Measurements from ENCODE around the gene NT5C1A.
A peak's percentile ranks its signal among the peaks of the same experiment; 100 is the strongest.

NT5C1A gene

DNA sequence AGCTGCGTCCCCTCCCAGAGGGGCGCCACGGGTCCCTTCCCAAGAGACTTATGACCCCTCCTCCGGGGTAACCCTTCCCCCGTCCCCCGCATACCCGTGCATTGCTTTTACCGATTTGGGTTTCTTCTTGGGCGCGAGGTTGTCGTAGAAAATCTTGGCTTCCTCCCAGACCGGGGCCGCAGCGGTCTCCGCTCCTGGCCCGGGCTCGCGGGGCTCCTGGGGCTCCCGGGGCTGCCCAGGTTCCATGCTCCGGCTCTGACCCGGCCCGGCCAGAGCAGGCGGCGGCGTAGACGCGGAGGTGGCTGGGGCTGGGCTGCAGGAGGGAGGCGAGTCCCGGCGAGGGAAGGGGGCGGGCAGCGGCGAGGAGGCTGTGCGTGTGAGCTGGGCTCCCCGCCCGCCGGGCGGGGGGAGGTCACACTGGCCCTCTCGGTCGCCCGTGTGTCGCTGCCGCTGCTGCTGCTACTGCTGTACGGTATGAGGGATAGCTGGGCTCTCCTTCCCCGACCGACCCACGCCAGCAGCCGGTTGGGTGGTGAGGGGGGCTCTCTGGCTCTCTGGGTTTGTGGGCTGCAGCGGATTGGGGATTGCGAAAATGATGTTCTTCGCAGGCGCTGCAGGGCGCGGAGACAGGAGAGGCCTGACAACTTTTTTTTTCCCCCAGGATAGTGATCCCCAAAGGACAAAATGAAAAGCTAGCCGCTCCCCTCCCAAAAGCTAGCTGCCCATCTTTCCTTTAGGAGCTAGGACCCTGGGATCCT is at the start of gene NT5C1A:
NT5C1A (minus strand) TSS at position 315 of the 758 bp plus-strand sequence; CDS start at position 246, 69 bp downstream.
- no peak for DNase-seq

DNA sequence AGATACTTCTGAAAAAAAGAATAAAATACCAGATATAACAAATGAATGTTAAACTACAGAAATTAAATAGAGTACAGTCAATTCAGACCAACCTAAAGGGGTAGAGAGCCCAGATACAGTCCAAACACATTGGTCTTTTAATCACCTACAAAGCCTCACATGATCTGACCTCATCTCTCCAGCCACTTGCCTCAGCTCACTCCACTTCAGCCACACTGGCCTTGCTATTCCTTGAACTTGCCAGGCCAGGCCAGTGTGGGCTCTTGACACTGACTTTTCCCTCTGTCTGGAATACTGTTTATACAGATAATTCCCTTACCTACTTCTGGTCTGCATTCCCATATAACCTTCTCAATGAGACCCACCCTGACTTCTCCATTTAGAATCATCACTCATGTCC is 49.8 kb upstream of the NT5C1A start:
- no peak for DNase-seq

DNA sequence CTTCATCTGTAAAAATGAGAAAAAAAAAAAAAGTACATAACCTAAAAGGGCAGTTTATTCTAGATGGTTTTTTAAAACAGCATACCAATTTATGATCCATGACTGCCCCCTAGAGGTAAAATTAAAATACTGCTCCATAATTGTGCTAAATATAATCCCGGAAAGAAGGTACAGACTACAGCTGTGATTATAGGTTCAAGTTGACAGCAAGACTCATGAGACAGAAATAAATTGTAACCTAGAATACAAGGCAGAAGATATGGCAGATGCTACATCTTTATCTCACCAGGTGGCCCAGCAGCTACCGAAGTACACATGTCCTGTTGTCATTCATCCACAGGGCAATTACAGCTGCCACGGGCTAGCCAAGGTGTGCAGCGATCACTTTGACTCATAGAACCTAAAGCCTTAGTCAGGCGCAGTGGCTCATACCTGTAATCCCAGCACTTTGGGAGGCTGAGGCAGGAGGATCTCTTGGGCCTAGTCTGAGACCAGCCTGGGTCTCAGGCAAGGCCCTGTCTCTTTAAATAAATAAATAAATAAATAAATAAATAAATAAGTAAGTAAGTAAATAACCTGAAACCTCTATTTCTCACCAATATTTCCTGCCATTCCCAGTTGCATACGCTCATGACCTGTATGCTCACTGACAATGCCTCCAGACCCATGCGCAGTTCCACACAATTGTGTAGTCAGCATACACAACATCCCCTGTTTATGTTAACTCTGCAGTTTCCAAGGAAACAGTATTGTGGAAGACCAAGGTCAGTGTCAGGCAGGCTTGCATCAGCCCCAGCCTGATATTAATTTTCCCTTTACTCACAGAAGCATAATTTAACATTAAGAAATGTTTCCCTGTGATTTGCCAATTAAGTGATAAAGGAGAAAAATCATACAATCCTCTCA is 48.4 kb upstream of the NT5C1A start:
- DNase-seq, result no peak

DNA sequence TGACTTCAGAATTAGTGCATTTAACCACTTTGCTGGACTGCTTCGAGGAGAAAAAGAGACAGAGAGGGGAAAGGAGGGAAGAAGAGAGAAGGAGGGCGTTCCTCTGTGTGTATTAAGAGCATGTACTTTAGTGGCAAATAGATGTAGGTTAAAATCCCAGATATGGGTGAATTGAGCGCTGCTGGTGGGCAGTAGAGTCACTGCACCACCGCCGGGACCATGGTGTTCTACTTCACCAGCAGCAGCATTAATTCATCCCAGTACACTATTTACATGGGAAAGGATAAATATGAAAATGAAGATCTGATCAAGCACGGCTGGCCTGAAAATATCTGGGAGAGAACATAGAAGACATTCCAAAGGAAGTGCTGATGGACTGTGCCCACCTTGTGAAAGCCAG is 45.9 kb upstream of the NT5C1A start:
- DNase-seq, result no peak

DNA sequence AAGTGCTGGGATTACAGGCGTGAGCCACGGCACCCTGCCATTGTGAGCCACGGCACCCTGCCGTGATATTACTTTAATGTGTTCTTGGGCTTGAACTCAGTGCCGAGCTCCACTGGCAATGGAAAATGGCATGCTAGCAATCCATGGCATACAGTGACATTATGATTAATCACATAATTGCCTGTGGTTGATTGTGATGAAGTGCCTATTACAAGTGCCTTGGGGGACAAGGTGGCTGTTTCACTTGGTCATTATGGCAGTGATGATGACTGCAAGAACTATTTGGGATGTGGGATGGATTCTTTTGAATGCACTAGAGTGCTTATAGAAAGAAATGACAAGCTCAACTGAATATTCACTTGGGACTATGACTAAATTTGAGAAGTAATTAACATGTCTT is 41.6 kb upstream of the NT5C1A start:
- DNase-seq, result no peak

DNA sequence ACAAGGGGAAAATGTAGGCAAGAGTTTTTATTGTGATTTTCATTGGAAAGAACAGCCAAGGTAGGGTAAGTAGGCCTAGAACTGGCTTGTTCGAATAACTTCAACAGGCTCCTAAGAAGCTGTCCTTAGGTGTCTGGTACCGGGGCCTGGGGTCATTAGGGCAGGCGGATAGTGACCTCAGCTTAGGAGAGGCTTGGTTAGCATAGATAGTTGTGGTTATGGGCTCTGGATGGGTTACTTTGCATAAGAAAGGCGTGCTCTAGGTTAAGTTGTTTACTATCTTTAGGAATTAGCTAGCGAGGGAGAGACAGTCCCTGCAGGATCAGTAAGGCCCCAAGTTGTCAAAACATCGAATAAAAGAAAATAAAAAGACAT is 40.0 kb upstream of the NT5C1A start:
- DNase-seq, result peak; percentile 17

DNA sequence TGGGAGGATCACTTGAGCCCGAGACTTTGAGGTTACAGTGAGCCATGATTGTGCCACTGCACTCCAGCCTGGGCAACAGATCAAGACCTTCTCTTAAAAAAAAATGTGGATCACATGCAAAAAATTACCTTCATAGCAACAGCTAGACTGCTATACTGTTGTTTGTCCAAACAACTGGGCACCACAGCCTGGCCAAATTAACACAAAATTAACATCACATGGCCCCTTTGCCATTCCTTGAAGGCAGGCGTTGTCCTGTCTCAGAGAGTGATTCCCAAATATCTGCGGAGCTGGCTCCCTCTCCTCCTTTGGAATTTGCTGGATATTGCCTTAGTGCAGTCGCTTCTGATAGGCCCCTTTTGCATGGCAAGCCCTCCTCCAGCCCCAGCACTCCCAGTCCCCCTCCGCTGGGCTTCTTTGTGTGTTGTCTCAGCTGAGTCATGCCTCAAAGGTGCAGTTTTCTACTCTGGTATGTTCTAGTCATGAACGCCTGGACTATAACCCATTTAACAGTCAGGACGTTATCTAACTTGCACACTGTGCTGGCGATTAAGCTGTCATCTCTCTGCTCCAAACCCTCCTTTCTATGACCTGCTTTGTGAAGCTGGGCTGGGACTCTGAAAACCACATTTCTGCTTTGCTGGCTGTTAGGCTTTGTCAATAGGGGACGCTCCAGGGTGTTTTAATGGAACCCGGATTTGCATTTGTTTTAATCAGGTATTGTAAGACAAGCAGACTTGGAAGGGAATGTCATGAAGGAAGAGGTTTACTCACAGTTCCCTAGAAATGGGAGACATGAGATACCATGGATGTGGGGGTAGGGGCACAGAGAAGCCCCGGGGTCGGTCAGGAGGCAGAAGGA is 39.4 kb upstream of the NT5C1A start:
- peak; percentile 18 for DNase-seq

DNA sequence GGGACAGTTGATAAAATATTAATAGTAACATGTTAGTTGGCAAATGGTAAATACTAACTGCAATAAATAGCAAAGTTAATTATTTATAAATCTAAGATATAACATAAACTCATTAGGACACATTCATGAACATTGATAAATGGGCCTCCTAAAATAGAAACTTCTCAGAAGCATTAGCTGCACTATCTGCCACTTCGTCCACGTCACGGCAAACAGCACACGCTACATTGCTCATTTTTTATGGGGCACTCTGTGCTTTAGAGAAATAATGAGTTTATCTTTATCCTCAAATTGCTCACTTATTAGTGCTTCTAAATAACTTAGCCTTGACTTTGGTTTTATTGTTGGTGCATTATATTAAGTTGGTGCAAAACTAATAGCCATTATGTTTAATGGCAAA is 35.6 kb upstream of the NT5C1A start:
- DNase-seq, result no peak

GRCh38 chr1:39704757-39705156 is 32.9 kb upstream of the NT5C1A start:
- no peak for DNase-seq

GRCh38 chr1:39701049-39701439 is 29.1 kb upstream of the NT5C1A start:
- peak; percentile 37 for DNase-seq

DNA sequence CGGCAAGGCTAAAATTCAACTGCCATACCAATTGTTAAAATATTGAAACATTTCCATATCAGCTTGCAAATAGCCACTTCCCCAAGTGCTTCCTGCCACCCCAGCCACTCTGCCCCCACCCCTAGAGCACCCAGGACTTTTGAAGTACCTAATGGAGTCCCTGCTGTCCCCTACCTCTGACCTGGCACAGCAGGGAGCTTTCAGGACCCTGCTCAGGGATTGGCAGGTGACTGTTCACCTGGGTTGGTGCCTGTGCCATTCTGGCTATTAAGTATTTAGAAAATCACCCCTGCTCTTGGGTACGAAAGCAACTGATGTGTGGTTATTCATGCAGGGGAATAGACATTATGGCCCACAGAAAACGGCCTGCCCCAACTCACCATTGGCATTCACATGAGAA is 28.4 kb upstream of the NT5C1A start:
- DNase-seq, result peak; percentile 6

GRCh38 chr1:39699419-39699818 is 27.5 kb upstream of the NT5C1A start:
- DNase-seq, result no peak

- DNase-seq, result peak; percentile 41
These were observed 26.7 kb upstream of the NT5C1A start for GRCh38 chr1:39698568-39698967.

- no peak for DNase-seq
These were observed 24.5 kb upstream of the NT5C1A start for GRCh38 chr1:39696448-39696847.

GRCh38 chr1:39695016-39695415 is 23.1 kb upstream of the NT5C1A start:
- no peak for DNase-seq

GRCh38 chr1:39694026-39694425 is 22.1 kb upstream of the NT5C1A start:
- DNase-seq, result no peak

- DNase-seq, result peak; percentile 63
These were observed 20.5 kb upstream of the NT5C1A start for GRCh38 chr1:39692152-39693074.

DNA sequence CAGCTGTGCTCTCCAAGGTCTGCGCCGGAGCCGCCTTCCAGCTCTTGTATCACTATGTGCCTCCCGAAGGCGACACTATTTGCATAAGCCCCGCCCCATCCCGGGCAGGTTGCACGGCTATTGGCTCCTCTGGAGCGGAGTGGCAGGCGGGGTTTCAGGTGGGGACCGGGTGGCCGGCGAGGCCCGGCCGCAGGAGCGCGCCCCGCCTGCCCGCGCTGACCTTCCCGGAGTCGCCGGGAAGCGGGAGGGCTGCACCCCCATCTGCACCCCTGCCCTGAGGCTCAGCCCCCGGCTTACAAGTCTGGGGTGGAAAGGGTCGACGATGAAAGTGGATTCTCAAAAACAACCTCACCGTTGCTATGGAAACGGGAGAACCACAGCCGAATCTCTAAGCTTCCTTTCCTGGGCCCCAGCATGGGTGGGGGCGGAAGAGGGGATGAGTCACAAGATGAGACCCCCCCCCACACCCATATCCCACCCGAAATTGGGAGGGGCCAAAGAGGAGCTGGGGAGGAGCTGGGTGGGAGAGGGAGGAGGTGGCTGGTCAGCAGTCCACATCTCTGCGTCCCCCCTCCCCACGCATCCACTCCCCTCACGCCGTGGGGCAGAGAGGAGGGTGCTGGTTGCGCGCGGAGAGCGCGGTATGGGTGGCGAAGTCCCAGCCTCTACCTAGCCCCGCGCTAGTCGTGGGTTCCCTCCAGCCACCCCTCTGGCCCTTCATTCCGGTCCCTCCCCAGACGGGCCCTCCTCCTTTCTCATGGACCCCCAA is 19.7 kb upstream of the NT5C1A start, which contains the start of gene HPCAL4:
HPCAL4 (minus strand) TSS at position 51 of the 769 bp plus-strand sequence. CDS start 6,830 bp downstream, outside the sequence.
- DNase-seq, result peak; percentile 91

DNA sequence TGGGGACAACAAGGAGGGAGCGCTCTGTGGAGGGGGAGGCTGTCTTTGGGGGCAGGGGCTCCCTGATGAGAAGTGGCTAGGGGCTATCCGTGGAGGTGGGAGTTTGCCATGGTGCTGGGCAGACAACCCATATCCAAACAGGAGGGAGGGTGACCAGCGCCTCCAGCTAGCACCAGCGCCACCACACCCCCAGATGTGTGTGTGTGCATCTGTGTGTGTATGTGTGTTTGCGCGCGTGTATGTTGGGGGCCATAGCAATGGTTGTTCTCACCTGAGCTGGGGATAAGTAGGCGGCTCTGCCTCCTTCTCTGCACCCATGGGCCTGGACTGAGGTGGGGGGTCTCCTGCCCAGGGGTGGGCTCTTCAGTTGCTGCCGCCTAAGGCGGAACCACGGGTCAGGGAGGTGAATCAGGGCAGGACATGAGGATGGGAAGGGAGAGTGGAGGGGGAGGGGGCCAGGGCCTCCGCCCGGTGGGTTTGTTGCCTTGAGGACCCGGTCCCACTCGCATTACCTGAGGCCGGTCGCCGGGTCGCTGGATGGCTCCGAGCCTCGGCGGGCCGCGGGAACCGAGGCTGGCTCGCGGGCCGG is 19.0 kb upstream of the NT5C1A start:
- DNase-seq, result no peak

DNA sequence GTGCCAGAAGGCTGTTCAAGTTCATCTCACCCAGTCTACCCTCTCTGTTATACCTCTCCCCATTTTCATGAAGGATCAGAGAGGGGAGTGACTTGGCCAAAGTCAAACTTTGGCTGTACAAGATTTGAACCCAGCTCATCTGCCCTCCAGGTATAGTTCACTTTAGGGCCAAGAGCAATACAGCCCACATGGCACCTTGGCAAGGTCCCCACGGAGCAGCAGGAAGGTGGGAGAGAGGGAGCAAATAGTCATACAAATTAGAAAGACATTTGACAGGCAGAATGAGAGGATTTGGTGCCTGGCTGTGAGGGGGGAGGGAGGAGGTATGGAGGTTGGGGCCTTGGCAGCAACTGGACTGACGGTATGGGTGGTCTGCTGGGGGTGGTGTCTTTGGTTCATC is 18.3 kb upstream of the NT5C1A start:
- no peak for DNase-seq

DNA sequence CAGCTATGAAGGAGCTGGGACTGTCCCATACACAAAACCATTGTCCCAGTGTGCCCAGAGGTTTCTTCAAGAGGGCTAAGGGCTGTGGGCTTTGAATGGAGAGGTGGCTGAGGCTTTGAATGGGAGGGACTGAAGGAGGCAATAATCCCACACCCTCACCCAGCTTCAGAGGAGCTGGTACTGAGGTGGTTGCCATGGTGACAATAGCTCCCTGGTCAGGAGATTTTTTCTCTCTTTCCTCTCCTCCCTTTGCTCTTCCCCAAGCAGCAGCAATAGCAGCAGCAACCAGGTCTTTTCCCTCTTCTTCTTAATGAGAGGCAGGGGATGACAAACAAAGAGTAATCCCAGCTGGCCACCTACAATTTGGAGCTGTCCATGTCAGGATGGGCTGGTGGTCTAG is 17.7 kb upstream of the NT5C1A start:
- DNase-seq, result no peak

Measured in activated CD8-positive, alpha-beta memory T cell treated with anti-CD3 and anti-CD28 coated beads, Interleukin-2, amount 50 U/mL, for 48 hours (primary cell).